Neural progenitor cell (in vitro differentiated cells): ENCODE results near the gene CADPS. TPM values are rescaled to one million over a fixed set of nuclear protein-coding genes. Genes with fewer than 3 reads are reported as not detected.

Source experiments
- DNase-seq: peaks from one replicate; pipeline ENCODE4 v3.0.0-alpha.2; 2016; ENCODE audit warnings: low spot score
- H2AFZ ChIP-seq: fragments of 200-600 bp; sonication (generic); replicated peaks from 2 replicates; pipeline ENCODE4 v1.6.1; 2016; ENCODE audit warnings: antibody characterized with exemption
- H3F3A ChIP-seq: fragments of 200-600 bp; sonication (generic); 2 replicates; pipeline ENCODE4 v1.6.1; 2016; ENCODE audit warnings: antibody characterized with exemption, low read depth
- H3K27ac ChIP-seq: fragments of 200-600 bp; sonication (generic); 2 replicates; pipeline ENCODE4 v1.5.1; 2016; ENCODE audit warnings: mild to moderate bottlenecking
- H3K27me3 ChIP-seq: fragments of 200-600 bp; sonication (generic); 2 replicates; pipeline ENCODE4 v1.6.1; 2016; ENCODE audit warnings: mild to moderate bottlenecking, moderate library complexity
- H3K36me3 ChIP-seq: fragments of 200-600 bp; sonication (generic); 2 replicates; pipeline ENCODE4 v1.5.1; 2016
- H3K4me1 ChIP-seq: fragments of 200-600 bp; sonication (generic); 2 replicates; pipeline ENCODE4 v1.6.1; 2016; ENCODE audit warnings: mixed run types
- H3K4me2 ChIP-seq: fragments of 200-600 bp; sonication (generic); 2 replicates; pipeline ENCODE4 v1.6.1; 2016
- H3K4me3 ChIP-seq: fragments of 200-600 bp; sonication (generic); 2 replicates; pipeline ENCODE4 v1.5.1; 2016
- H3K79me2 ChIP-seq: fragments of 200-600 bp; sonication (generic); 2 replicates; pipeline ENCODE4 v1.6.1; 2016; ENCODE audit warnings: low read depth
- H3K9ac ChIP-seq: fragments of 200-600 bp; sonication (generic); 2 replicates; pipeline ENCODE4 v1.6.1; 2016
- H3K9me3 ChIP-seq: fragments of 200-600 bp; sonication (generic); 2 replicates; pipeline ENCODE4 v1.5.1; 2016; ENCODE audit warnings: low read depth
- H4K20me1 ChIP-seq: fragments of 200-600 bp; sonication (generic); 2 replicates; pipeline ENCODE4 v1.6.1; 2016; ENCODE audit warnings: low read depth
- H3K27ac Mint-ChIP-seq: 3 replicates; pipeline ENCODE4 v1.8.0; 2021; ENCODE audit warnings: mixed read lengths
- H3K27me3 Mint-ChIP-seq: 2 replicates; pipeline ENCODE4 v1.8.0; 2022; ENCODE audit warnings: low read depth, mild to moderate bottlenecking, inconsistent platforms, moderate library complexity, mixed read lengths; ENCODE audit not compliant: insufficient read depth
- H3K36me3 Mint-ChIP-seq: 3 replicates; pipeline ENCODE4 v1.8.0; 2021; ENCODE audit warnings: mixed read lengths
- H3K4me1 Mint-ChIP-seq: 3 replicates; pipeline ENCODE4 v1.8.0; 2021; ENCODE audit warnings: mixed read lengths
- H3K4me3 Mint-ChIP-seq: 3 replicates; pipeline ENCODE4 v1.8.0; 2021; ENCODE audit warnings: mild to moderate bottlenecking, moderate library complexity, mixed read lengths
- H3K9me3 Mint-ChIP-seq: 3 replicates; pipeline ENCODE4 v1.8.0; 2020; ENCODE audit warnings: mixed read lengths
- CTCF ChIP-seq: fragments of 200-600 bp; sonication (generic); IDR thresholded peaks from 2 replicates; pipeline ENCODE4 v1.5.1; 2017; ENCODE audit warnings: antibody characterized with exemption, mild to moderate bottlenecking
- EZH2 ChIP-seq: fragments of 200-600 bp; sonication (generic); IDR thresholded peaks from 2 replicates; pipeline ENCODE4 v1.6.1; 2017; ENCODE audit warnings: antibody characterized with exemption, mild to moderate bottlenecking, moderate library complexity
- EZH2phosphoT487 ChIP-seq: fragments of 200-600 bp; sonication (generic); IDR thresholded peaks from 2 replicates; pipeline ENCODE4 v1.6.1; 2017; ENCODE audit warnings: antibody characterized with exemption
- total RNA-seq: library from RNA; depleted of rRNA; stranded (reverse); fragments of >200 nt; gene quantifications from 2 replicates; pipeline ENCODE4 v1.2.3, GENCODE V29; 2015; ENCODE audit warnings: low replicate concordance

Gene CADPS
- total RNA-seq, 1 donor from 2014 or later = 17.3 TPM

- Mint-ChIP-seq H3K36me3 (no peaks in the 10 kb centered on the region), H3K4me1 (peaks cover 16% of the 10 kb centered on the region), H3K27ac (no peak overlapping the region), H3K4me3 (no peak overlapping the region), H3K27me3 (peaks cover 19% of the 10 kb centered on the region), H3K9me3 (no peaks in the 10 kb centered on the region)
- TF ChIP-seq EZH2 (no peak), CTCF (no peak), EZH2phosphoT487 (no peak)
- no peak for DNase-seq
- peaks cover 33% of the 10 kb centered on the region for H4K20me1 ChIP-seq
- no peaks in the 10 kb centered on the region for H3K4me1 ChIP-seq
- H3K27me3 ChIP-seq = peaks cover 100% of the 10 kb centered on the region
- no peak overlapping the region for H3K4me2 ChIP-seq
- no peaks in the 10 kb centered on the region for H3F3A ChIP-seq
- H2AFZ ChIP-seq = no peak overlapping the region
- H3K36me3 ChIP-seq = no peaks in the 10 kb centered on the region
- no peak overlapping the region for H3K27ac ChIP-seq
- H3K4me3 ChIP-seq = no peak overlapping the region
- no peaks in the 10 kb centered on the region for H3K79me2 ChIP-seq
- no peak overlapping the region for H3K9ac ChIP-seq
- H3K9me3 ChIP-seq = no peaks in the 10 kb centered on the region
Measured at GRCh38 chr3:62404321-62404720, 470.9 kb downstream of the CADPS start.

- Histone ChIP-seq H3K79me2 (no peaks in the 10 kb centered on the region), H3K4me2 (no peak overlapping the region), H2AFZ (no peak overlapping the region), H3K4me1 (no peaks in the 10 kb centered on the region), H3K4me3 (no peak overlapping the region), H3F3A (no peaks in the 10 kb centered on the region), H3K9me3 (no peaks in the 10 kb centered on the region), H3K36me3 (no peaks in the 10 kb centered on the region), H3K27ac (no peak overlapping the region), H3K9ac (no peak overlapping the region), H3K27me3 (peaks cover 100% of the 10 kb centered on the region), H4K20me1 (peaks cover 28% of the 10 kb centered on the region)
- Mint-ChIP-seq H3K36me3 (no peaks in the 10 kb centered on the region), H3K4me3 (no peak overlapping the region), H3K9me3 (no peaks in the 10 kb centered on the region), H3K4me1 (peaks cover 16% of the 10 kb centered on the region), H3K27me3 (peaks cover 19% of the 10 kb centered on the region), H3K27ac (no peak overlapping the region)
- DNase-seq = no peak
- no peak for TF ChIP-seq EZH2
- TF ChIP-seq CTCF = no peak
Measured at GRCh38 chr3:62403765-62404164, 471.5 kb downstream of the CADPS start.

- Histone ChIP-seq H3K4me1 (no peaks in the 10 kb centered on the region), H4K20me1 (peaks cover 4% of the 10 kb centered on the region), H3K4me2 (no peak overlapping the region), H3K9me3 (no peaks in the 10 kb centered on the region), H3K9ac (no peak overlapping the region), H3K27ac (no peak overlapping the region), H3K36me3 (no peaks in the 10 kb centered on the region), H3K4me3 (no peak overlapping the region), H2AFZ (no peak overlapping the region), H3K27me3 (peaks cover 100% of the 10 kb centered on the region), H3F3A (no peaks in the 10 kb centered on the region), H3K79me2 (no peaks in the 10 kb centered on the region)
- peaks cover 3% of the 10 kb centered on the region for H3K9me3 Mint-ChIP-seq
- H3K36me3 Mint-ChIP-seq = no peaks in the 10 kb centered on the region
- no peak overlapping the region for H3K4me3 Mint-ChIP-seq
- no peak overlapping the region for H3K27ac Mint-ChIP-seq
- TF ChIP-seq EZH2phosphoT487 = no peak
- no peak for TF ChIP-seq CTCF
- no peak for TF ChIP-seq EZH2
- H3K27me3 Mint-ChIP-seq = peaks cover 5% of the 10 kb centered on the region
- H3K4me1 Mint-ChIP-seq = no peaks in the 10 kb centered on the region
- DNase-seq = no peak
Measured at GRCh38 chr3:62392626-62393292, 482.5 kb downstream of the CADPS start.
